HG03571 (cell line): ENCODE results near the gene BTN1A1.
"Not testable (repeated sequence)": the region's sequence is repeated elsewhere in the genome, so short reads cannot be mapped to it uniquely, and the experiment has no call there.

Experiments
- ATAC-seq: cut with Tn5 transposase; IDR thresholded peaks from one replicate; pipeline ENCODE4 v1.9.1; 2021; ENCODE audit not compliant: unreplicated experiment

Gene BTN1A1, protein sequence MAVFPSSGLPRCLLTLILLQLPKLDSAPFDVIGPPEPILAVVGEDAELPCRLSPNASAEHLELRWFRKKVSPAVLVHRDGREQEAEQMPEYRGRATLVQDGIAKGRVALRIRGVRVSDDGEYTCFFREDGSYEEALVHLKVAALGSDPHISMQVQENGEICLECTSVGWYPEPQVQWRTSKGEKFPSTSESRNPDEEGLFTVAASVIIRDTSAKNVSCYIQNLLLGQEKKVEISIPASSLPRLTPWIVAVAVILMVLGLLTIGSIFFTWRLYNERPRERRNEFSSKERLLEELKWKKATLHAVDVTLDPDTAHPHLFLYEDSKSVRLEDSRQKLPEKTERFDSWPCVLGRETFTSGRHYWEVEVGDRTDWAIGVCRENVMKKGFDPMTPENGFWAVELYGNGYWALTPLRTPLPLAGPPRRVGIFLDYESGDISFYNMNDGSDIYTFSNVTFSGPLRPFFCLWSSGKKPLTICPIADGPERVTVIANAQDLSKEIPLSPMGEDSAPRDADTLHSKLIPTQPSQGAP

DNA sequence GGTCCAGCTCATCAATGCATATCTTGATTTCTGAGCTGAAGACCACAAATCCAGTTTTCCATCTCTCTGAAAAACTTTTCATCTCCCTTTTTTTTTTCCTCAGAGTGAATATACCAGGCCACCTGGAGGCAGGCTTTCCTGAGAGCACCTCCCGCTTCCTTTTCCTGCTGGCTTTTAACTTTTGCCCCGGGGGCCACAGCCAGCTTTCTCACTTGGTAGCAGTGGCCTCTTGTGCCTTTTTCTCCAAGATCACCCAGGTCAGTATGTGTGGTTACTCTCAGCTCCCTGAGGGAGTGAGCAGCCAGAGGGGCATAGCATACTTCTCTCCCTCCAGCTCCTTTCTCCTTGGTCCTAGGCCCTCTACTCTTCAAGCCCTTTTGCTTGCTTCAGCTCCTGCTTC, at the start of gene BTN1A1:
Gene BTN1A1, plus strand, starts transcription at position 202 of the 400 bp plus-strand sequence. CDS start 984 bp downstream, outside the sequence.
- ATAC-seq, result no peak

DNA sequence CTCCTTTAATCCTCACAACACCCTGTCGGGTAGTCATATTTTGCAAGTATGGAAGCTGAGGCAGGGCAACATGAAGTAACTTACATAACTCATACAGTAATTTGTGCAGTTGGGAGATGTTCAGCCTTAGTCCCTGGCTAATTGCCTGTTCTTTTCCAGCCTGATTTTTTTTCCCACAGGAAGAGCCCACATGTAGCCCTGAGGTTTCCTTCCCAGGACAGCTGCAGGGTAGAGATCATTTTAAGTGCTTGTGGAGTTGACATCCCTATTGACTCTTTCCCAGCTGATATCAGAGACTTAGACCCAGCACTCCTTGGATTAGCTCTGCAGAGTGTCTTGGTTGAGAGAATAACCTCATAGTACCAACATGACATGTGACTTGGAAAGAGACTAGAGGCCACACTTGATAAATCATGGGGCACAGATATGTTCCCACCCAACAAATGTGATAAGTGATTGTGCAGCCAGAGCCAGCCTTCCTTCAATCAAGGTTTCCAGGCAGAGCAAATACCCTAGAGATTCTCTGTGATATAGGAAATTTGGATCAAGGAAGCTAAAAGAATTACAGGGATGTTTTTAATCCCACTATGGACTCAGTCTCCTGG, 47.4 kb upstream of the BTN1A1 start:
- no peak for ATAC-seq

DNA sequence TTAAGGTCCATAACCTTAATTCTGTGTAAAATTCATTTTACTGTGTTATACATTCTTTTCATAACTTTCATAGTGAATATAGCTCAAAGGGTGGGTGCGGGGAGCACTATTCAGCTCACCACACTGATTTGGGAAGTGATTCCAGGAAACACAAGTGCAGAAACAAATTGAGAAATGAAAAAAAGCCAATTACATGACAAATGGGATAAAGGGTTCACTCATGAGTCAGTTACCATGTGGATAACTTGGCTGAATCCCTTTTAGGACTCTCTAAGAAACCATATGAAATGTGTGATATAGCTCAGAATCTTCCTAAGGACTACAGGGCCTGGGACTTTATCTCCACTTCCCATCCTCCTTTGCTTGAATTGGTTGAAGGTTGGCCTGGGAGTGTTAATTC, 45.5 kb upstream of the BTN1A1 start:
- no peak for ATAC-seq

DNA sequence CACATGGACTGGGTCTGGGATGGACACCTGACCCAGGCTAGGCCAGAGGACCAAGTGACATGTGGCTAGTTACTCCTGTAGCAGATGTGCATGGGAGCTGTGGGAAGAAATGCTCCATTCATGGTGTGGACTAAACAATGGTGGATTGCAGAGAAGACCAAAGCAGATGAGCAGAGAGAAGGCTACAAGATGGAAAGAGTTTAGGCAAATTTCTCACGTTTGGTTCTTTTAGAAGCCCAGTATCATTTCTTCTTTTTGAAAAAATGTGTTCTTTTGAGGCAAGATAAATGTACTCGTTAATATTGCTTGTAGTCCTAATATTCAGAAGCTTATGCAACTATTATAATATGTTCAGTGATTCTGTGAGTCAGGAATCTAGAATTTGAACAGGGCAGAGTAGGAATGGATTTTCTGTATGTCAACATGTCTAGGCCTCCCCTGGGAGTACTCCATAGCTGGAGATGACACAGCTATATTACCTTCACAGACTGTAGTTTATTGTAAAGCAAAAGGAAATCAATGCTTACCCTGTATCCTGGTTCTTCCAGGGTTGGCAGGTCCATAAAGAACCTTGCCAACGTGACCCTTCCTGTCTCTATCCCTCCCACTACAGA, 44.6 kb upstream of the BTN1A1 start:
- no peak for ATAC-seq

DNA sequence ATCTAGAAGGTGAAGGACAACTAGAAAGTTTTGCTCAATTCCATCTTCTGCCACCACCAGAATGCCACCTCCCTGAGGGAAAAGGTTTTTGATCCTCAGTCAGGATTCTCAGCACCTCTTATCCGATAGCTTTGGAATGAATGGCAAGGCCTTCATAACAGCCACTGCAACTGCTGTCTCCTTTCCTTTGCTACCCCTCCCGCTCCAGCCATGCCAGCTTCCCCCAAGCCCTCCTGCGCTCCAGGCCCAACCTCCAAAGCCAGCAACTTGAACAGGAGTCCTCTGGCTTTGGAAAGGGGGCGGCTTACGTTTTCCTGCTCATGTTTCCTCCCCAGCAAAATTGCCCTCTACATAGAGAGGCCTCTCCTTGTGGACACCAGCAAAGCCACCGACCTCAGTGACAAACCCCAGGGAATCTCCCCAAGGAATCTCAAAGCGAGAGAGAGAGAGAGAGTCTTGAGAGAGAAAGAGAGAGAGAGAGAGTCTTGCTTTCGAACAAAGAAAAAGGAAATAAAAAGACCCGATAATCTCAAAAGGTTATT, 42.8 kb upstream of the BTN1A1 start:
- ATAC-seq, result peak; percentile 7

DNA sequence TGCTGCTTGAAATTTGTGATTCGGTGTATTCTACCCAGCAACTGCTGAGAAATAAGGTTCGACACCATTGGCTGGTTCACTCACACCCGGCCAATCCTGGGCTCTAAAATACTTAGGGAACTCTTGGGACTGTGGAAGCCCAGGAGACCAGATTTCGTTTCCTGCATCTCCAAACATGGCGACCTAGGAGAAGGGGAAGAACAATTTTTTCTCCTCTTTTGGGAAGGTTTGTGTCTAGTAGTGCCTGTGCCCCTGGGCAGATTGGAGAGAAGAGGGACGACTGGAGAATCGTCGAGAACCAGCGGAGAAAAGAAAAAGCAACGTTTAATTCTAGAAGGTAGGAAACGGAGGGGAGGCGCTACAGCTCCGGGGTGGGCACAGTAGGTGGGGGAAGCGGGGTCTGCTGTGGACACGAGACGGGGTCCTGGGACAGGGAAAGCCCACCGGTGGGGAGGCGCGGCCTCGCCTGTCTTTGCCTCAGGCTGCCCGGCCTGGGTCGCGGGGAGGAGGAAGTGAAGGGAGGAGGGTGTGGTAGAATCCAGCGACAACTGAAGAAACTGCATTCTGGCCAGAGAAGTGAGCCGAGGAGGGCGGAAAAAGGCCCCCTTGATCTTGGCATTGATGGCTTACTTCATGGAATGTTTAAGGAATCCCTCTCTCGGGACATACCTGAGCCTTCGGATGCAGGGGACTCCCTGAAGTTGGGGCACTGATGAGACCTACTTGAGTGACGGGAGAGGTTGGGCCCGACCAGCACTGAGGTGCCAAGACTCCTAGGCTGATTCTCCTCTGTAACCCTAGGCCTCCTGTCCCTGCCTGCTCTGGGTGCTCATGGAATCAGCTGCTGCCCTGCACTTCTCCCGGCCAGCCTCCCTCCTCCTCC, 42.1 kb upstream of the BTN1A1 start, which contains the start of gene BTN2A1:
Gene BTN2A1, plus strand, starts transcription at position 150 of the 883 bp plus-strand sequence. Its CDS starts 682 bp downstream, at position 832.
- ATAC-seq, result peak; percentile 96

DNA sequence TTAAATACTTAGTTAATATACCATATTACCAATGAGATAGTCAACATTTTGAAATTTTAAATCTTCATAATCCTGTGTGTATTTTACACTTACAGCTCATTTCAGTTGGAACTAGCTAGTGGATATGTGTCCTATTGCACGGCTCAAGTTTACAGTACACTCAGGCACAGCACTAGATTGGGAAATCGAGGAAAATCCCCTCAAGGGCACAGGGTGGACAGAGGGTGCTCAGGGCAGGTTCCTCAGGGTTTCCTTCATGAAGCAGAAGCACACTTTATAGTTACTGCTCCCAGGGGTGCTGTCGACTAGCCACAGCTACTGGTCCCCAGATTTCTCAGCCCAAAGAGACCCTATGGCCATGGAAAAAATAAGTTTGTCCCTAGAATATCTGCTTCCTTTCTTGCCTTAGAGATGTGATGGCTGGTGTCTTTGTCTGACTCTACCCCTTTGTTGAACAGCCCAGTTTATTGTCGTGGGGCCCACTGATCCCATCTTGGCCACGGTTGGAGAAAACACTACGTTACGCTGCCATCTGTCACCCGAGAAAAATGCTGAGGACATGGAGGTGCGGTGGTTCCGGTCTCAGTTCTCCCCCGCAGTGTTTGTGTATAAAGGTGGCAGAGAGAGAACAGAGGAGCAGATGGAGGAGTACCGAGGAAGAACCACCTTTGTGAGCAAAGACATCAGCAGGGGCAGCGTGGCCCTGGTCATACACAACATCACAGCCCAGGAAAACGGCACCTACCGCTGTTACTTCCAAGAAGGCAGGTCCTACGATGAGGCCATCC, 40.9 kb upstream of the BTN1A1 start:
- ATAC-seq, result no peak

DNA sequence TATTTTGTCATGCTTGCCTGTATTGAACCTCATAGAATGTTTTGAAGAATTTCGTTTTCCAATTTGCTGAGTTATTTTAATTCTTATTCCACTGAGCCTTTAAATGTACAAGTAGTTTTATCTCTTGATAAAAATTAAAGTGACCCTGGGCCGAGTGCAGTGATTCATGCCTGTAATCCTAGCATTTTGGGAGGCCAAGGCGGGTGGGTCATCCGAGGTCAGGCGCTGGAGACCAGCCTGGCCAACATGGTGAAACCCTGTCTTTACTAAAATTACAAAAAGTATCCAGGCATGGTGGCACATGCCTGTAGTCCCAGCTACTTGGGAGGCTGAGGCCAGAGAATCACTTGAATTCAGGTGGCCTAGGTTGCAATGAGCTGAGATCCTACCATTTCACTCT, 38.8 kb upstream of the BTN1A1 start:
- not testable (repeated sequence) for ATAC-seq

DNA sequence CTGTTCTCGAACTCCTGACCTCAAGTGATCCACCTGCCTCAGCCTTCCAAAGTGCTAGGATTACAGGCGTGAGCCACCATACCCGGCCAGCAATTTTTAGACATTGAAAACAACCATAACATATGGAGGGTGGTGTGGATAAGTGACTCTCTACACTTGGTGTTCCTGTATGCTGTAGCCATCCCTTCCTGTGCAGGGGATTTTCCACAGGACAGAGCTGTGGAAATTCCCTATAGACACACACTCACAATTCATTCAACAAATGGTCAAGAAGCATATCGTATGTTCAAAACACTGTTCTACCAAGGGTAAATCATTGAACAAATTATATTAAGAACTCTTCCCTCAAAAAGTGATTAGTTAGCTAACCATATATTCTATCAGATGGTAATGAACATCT, 36.1 kb upstream of the BTN1A1 start:
- ATAC-seq, result no peak

DNA sequence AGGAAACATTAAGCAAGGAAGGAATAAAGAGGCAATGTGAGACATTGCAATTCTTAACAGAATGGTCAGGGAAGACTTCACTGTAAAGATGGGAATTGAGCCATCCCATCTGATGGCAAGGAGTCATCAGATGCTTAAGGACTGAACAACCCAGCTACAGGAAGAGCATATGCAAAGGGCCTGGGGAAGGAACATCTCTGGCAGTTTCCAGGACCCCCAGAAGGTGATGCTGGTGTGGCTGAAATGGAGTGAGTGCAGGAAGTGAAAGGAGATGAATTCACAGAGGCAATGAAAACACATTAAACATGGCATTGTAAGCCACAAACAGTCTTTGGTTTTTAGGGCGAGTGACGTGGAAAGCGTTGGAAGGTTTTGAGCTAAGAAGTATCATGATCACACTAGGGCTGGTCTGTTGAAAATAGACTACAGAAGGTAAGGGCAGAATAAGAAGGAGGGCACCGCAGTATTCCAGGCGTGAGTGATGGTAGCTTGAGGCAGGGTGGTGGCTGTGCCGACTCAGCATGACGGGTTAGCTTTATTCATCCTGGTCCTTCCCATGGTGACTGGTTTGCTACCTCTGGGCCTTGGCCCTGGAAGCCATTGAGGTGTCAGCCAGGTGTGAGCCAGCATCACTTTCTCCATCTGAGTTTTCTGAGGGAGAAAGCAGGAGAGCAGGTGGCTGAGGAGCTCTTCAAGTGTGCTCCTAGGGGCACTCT, 35.5 kb upstream of the BTN1A1 start:
- no peak for ATAC-seq

DNA sequence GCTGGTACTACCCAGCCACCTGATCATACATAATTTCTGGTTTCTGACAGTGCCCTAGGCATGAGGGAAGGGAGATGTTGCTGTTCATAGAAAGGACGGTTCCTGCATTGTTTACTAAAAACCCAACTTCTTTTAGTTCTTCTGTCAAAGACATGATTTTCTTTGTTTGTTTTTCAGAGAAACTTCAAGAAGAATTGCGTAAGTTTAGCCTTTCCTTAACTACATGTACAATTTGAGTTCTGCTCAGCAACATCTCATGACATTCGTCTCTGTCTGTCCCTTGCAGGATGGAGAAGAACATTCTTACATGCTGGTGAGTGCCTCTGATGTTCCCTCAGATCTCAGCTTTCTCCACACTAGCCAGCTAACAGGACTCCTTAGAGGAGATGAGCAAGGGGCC, 34.3 kb upstream of the BTN1A1 start:
- ATAC-seq, result no peak

DNA sequence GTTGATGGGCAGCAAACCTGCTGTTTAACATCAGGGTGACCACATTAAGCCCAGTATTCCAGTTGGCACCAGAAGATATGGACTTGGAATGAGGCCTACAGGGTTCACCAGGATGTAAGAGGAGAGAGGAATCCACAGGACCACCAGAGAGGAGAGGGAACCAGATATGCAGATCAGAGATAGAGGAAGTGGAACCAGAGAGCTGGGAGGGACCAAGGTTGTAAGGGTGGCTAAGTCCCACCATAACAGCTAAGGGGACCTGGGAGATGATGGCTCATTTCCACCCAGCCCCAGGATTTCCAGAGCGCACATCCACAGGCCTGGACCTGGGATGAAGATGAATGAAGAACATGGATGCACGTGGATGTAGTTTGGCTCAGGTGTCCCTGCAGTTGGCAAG, 31.3 kb upstream of the BTN1A1 start:
- no peak for ATAC-seq

DNA sequence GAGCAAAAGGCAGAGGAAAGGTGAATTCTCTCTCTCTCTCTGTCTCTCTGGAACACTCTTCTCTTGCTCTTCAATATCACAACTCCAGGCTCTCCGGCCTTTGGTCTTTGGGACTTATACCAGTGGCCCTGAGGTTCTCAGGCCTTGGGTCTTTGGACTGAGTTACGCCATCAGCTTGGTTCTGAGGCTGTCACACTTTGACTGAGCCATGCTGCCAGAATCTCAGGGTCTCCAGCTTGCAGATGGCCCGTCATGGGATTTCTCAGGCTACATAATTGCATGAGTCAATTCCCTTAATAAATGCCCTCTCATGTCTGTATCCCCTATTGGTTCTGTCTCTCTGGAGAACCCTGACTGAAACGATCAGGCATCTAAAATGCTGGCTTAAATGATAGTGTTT, 29.5 kb upstream of the BTN1A1 start:
- no peak for ATAC-seq

DNA sequence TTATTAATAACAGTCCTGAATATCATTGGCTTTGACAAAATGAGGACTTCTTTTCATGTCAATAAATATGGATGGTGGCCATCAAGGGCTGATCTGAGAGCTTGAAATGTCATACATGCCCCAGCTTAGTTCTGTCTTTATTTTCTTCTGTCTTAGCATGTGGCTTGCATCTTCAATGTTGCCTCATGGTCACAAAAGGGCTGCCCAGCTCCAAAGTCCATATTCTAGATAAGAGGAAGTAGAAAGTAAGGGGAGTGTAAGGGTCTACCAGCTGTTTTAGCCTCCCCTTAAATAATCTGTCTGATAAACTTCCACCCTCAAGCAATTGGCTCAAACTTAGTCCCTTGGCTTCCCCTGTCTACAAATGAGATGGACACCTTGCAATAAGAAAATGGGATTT, 28.1 kb upstream of the BTN1A1 start:
- ATAC-seq, result no peak

DNA sequence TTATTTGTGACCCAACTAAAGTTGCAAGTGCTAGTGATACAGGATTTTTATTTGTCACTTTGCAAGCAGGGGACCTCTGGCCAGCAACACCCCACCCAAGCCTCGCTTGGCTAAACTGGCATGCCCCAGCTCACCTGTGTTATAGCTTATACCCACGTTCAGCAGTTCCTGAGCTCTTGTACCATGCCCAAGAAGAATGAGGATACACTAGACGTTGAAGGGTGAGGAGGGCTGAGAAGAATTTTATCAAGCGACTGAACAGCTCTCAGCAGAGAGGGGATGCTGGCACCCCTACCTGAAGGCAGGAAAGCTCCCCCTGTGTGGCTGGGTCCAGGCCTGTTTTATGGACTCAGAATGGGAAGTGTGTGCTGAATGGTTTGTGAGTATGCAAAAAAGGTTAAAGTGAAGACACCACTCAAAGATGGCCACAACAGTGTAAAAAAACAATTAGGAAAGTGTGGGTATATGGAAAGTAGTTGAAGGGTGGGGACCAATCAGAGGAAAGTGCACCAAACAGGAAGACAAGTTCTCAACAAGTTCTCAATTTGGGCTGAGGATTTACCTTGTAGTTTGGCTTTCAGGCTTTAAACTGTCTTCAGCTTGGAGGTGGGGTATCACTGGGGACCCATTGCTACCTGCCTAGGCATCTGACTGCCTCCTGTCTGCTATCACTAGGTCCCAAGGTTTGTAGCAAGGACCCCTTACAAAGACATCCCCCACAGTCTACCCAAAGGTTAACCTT, 27.4 kb upstream of the BTN1A1 start:
- ATAC-seq, result no peak

DNA sequence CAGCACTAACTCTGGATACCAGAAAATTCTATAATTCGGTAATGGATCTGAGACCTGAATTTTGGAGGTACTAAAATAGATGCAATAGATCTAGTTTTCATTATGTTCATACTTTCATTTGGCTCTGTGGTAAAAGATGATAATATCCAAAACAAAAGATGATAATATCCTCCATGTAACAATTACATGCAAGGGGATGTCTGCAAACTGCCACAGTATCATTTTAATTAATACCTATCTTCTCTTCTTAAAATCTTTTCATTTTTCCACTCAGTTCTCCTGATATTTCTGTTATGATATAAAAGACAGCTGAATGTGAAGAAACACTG, 26.7 kb upstream of the BTN1A1 start:
- no peak for ATAC-seq

DNA sequence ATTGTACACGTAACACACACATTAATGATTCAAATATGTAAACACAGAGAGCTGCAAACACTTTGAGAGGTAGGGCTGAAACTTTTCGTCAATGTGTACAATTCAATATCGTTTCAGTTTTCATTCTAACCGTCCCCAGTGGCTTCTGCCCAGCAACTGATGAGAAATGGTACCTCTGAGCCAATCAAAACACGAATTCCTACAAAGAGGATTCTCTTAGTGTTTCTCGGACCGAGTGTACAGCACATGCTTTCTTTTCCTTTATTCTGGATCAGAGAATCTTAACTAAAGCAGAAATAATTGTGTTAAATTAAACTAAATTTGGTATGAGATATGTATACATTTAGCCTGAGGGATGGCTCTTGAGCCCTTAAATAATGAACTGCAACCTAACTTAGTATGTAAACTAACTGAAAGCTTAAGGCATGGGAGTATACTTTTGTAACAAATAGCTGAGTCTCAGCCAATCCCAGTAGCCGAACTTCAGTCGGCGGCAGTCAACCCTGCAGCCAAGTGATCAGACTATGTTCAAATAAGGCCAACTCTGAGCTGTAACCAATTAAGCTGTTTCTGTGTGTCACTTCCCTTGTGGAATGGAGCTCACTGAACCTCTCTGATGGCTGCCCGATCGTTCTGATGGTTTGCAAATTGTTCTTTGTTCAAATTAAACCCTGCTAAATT, 26.2 kb upstream of the BTN1A1 start:
- ATAC-seq, result peak; percentile 86

DNA sequence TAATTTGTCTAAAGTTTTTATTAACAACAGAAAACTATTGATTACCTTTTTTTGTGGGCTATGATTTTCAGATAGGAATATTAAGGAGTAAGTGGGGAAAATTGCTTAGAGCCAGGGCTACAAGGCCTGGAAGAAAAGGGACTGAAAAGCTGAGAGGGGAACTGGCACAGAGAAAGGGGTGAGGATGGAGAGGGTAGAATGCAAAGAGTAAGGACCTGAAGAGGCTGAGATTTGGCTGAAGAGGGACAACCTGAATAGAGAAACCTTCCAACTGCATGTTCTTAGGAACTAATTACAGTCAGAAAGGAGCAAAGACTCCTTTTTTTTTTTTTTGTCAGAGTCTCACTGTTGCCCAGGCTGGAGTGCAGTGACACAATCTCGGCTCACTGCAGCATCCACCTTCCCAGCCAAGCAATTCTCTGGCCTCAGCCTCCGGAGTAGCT, 25.6 kb upstream of the BTN1A1 start:
- ATAC-seq, result no peak
